Right cardiac atrium (tissue), 5 donors: Measurements from ENCODE around the gene RBM44. TPM values are rescaled to one million over a fixed set of nuclear protein-coding genes. Genes with fewer than 3 reads are reported as not detected.
A peak's percentile ranks its signal among the peaks of the same experiment; 100 is the strongest.
"Not testable (repeated sequence)": the region's sequence is repeated elsewhere in the genome, so short reads cannot be mapped to it uniquely, and the experiment has no call there.

Experiments used
- ATAC-seq, 2 donors: fragments of 200-7000 bp; cut with Tn5 transposase; one replicate each; pipeline versions ENCODE4 v1.8.0 to v1.9.1; 2020; ENCODE audit warnings: moderate library complexity in 2 of 2, mild to moderate bottlenecking in 1 of 2
- DNase-seq, 3 donors: peaks; one replicate each; pipeline ENCODE4 v3.0.0-alpha.2; 2020
- H3K27ac ChIP-seq: one replicate; pipeline ENCODE4 v1.5.1; 2013; ENCODE audit warnings: mild to moderate bottlenecking, low read length, control low read depth, moderate library complexity
- H3K27me3 ChIP-seq: one replicate; pipeline ENCODE4 v1.6.1; 2013; ENCODE audit not compliant: control insufficient read depth, insufficient read depth
- H3K4me1 ChIP-seq: one replicate; pipeline ENCODE4 v1.6.1; 2013; ENCODE audit warnings: low read length; ENCODE audit not compliant: control insufficient read depth, insufficient read depth
- H3K4me3 ChIP-seq: one replicate; pipeline ENCODE4 v1.5.1; 2013; ENCODE audit warnings: low read length, control low read depth
- H3K9me3 ChIP-seq: one replicate; pipeline ENCODE4 v1.6.1; 2013; ENCODE audit warnings: low read length; ENCODE audit not compliant: control insufficient read depth
- WGBS: extraction: QIAGEN DNeasy Blood & Tissue Kit; methylation state at CpG from one replicate; pipeline ENCODE4 v1.1.7; 2013; 5-methylcytosine and 5-hydroxymethylcytosine counted together
- intact Hi-C, 4 donors: fragments of 100-400 bp; cut with DNase I; formaldehyde crosslinking; loops; one replicate each; pipeline versions ENCODE4 v1.11.0 to v1.14.0; 2022 to 2023
- long read RNA-seq, 4 donors: library from polyadenylated mRNA; unstranded; transcript quantifications; one replicate each; pipeline ENCODE4 v2.0.0, GENCODE V29; 2020 to 2021
- polyA plus RNA-seq: library from polyadenylated mRNA; stranded (reverse); fragments of 200-250 nt; gene quantifications from one replicate; pipeline ENCODE4 v1.2.3, GENCODE V29; 2013
- total RNA-seq, 4 donors: library from RNA; stranded (reverse); fragmentation: NEBNext Ultra II Directional; extraction: Animal tissue kit (Norgen Biotek cat#: 25700); gene quantifications; one replicate each; pipeline ENCODE4 v1.2.1, GENCODE V29; 2021
- donor health status: healthy with polysubstance abuse.
- donor health status: DM: no; HTN: yes; CAD: no.
- donor health status: DM: no; HTN: no; CAD: no.
- donor health status: DM: no; HTN: yes; CAD: no; lungs with severe emphysema.
- donor health status: DM: yes; HTN: yes; CAD: no.

Gene RBM44
- under 1 TPM; 0.23 to 0.70 (median 0.40) TPM for total RNA-seq
- polyA plus RNA-seq = 0.20 TPM
- long read RNA-seq, donor 1 = 0 reads
- long read RNA-seq, donor 2 = 0 reads
- long read RNA-seq, donor 3 = 0 reads
- long read RNA-seq, donor 4 = 0 reads

- Histone ChIP-seq H3K9me3 (no peaks in the 10 kb centered on the region), H3K4me1 (no peaks in the 10 kb centered on the region), H3K27me3 (no peaks in the 10 kb centered on the region), H3K27ac (no peak within 1 kb of the TSS), H3K4me3 (no peak within 1 kb of the TSS)
- ATAC-seq = peak; percentile 12 to 38
- WGBS = 77% methylated on average over 84 of the region's 84 CpGs
- intact Hi-C loops = no loop called here
- DNase-seq = peak in 1 of 3 donors; percentile 48
These were observed at the start of gene RBM44 for GRCh38 chr2:237798236-237799059. Gene RBM44 (plus strand): TSS chr2:237798779. CDS start chr2:237813610, 14,831 bp downstream.

GRCh38 chr2:237749002-237749401, 49.6 kb upstream of the RBM44 start:
- ATAC-seq (no peak), DNase-seq (no peak)
- 88% methylated on average over 11 of the region's 11 CpGs for WGBS
- Histone ChIP-seq H3K27ac (no peak overlapping the region), H3K4me3 (no peak overlapping the region), H3K9me3 (no peaks in the 10 kb centered on the region), H3K27me3 (no peaks in the 10 kb centered on the region), H3K4me1 (no peaks in the 10 kb centered on the region)
- intact Hi-C loops = loop anchor here in 3 of 4 donors (5.0 to 10.0 kb wide), 6 partner anchors 62 to 234 kb away; no protein-coding TSS in a partner anchor

- Histone ChIP-seq H3K27ac (no peak overlapping the region), H3K4me1 (no peaks in the 10 kb centered on the region), H3K27me3 (no peaks in the 10 kb centered on the region), H3K4me3 (no peak overlapping the region), H3K9me3 (no peaks in the 10 kb centered on the region)
- ATAC-seq (no peak), DNase-seq (no peak)
- WGBS = 59% methylated on average over 2 of the region's 2 CpGs
- intact Hi-C loops = loop anchor here in 3 of 4 donors (5.0 to 10.0 kb wide), 6 partner anchors 63 to 235 kb away; no protein-coding TSS in a partner anchor
These were observed 48.6 kb upstream of the RBM44 start for GRCh38 chr2:237749961-237750360.

GRCh38 chr2:237750441-237750840, 48.1 kb upstream of the RBM44 start:
- intact Hi-C loops, DNase-seq, H3K4me3 ChIP-seq, H3K27me3 ChIP-seq, ATAC-seq, H3K4me1 ChIP-seq, H3K27ac ChIP-seq, H3K9me3 ChIP-seq: not testable (repeated sequence)
- 92% methylated on average over 15 of the region's 15 CpGs for WGBS

- ATAC-seq (no peak), DNase-seq (no peak)
- intact Hi-C loops = no loop called here
- Histone ChIP-seq H3K27me3 (no peaks in the 10 kb centered on the region), H3K4me1 (no peaks in the 10 kb centered on the region), H3K27ac (no peak overlapping the region), H3K9me3 (no peaks in the 10 kb centered on the region), H3K4me3 (no peak overlapping the region)
- WGBS = 42% methylated on average over 5 of the region's 5 CpGs
These were observed 45.8 kb upstream of the RBM44 start for GRCh38 chr2:237752761-237753165.

GRCh38 chr2:237754182-237754581, 44.4 kb upstream of the RBM44 start:
- Histone ChIP-seq H3K4me3 (no peak overlapping the region), H3K27me3 (no peaks in the 10 kb centered on the region), H3K4me1 (no peaks in the 10 kb centered on the region), H3K9me3 (no peaks in the 10 kb centered on the region), H3K27ac (no peak overlapping the region)
- ATAC-seq (no peak), DNase-seq (no peak)
- intact Hi-C loops = no loop called here
- 50% methylated on average over 3 of the region's 3 CpGs for WGBS

- Histone ChIP-seq H3K27me3 (no peaks in the 10 kb centered on the region), H3K4me1 (no peaks in the 10 kb centered on the region), H3K9me3 (no peaks in the 10 kb centered on the region), H3K4me3 (no peak overlapping the region), H3K27ac (peak overlapping the region; percentile 37)
- ATAC-seq (peak; percentile 33 to 41), DNase-seq (no peak)
- WGBS = 62% methylated on average over 12 of the region's 12 CpGs
- intact Hi-C loops = no loop called here
These were observed 43.8 kb upstream of the RBM44 start for GRCh38 chr2:237754626-237755248.

- intact Hi-C loops = no loop called here
These were observed 41.0 kb upstream of the RBM44 start for GRCh38 chr2:237757616-237758015.

GRCh38 chr2:237758185-237758584, 40.4 kb upstream of the RBM44 start:
- no peaks in the 10 kb centered on the region for H3K4me1 ChIP-seq
- no peaks in the 10 kb centered on the region for H3K27me3 ChIP-seq
- peak; percentile 30 to 62 for ATAC-seq
- 76% methylated on average over 10 of the region's 10 CpGs for WGBS
- DNase-seq = no peak
- no peak overlapping the region for H3K27ac ChIP-seq
- H3K4me3 ChIP-seq = no peak overlapping the region
- intact Hi-C loops = no loop called here
- no peaks in the 10 kb centered on the region for H3K9me3 ChIP-seq

More at GRCh38 chr2:237757616-237758015, 41.0 kb upstream of the RBM44 start:
- 90% methylated on average over 10 of the region's 10 CpGs for WGBS
- H3K9me3 ChIP-seq = no peaks in the 10 kb centered on the region
- H3K4me1 ChIP-seq = no peaks in the 10 kb centered on the region
- ATAC-seq (no peak), DNase-seq (no peak)
- H3K4me3 ChIP-seq = no peak overlapping the region
- no peak overlapping the region for H3K27ac ChIP-seq
- H3K27me3 ChIP-seq = no peaks in the 10 kb centered on the region

GRCh38 chr2:237759176-237759575, 39.4 kb upstream of the RBM44 start:
- no peaks in the 10 kb centered on the region for H3K27me3 ChIP-seq
- intact Hi-C loops = no loop called here
- H3K4me3 ChIP-seq = no peak overlapping the region
- 91% methylated on average over 10 of the region's 10 CpGs for WGBS
- no peaks in the 10 kb centered on the region for H3K9me3 ChIP-seq
- H3K27ac ChIP-seq = no peak overlapping the region
- no peaks in the 10 kb centered on the region for H3K4me1 ChIP-seq
- DNase-seq = no peak
- ATAC-seq = no peak
